GM21576 (cell line): ENCODE measurements around the gene PTPN13.

Experiments
- ATAC-seq: cut with Tn5 transposase; IDR thresholded peaks from one replicate; pipeline ENCODE4 v1.9.1; 2021; ENCODE audit warnings: mild to moderate bottlenecking, moderate library complexity; ENCODE audit not compliant: unreplicated experiment

The PTPN13 gene

DNA sequence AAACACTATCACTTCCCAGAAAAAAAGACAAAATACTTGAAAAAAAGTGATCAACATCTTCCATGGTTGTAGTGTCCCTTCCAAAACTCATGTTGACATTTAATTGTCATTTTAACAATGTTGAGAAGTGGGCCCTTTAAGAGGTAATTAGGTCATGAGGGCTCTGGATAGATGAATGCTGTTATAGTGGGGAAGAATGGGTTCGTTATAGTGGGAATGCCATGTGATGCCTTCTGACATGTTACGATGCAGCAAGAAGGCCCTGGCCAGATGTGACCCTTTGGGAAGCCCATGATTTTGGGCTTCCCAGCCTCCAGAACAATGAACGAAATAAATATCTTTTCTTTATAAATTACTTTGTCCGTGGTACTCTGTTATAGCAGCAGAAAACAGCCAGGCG, 259.1 kb downstream of the PTPN13 start:
- no peak for ATAC-seq

GRCh38 chr4:86855572-86855971, 261.5 kb downstream of the PTPN13 start:
- ATAC-seq, result no peak

DNA sequence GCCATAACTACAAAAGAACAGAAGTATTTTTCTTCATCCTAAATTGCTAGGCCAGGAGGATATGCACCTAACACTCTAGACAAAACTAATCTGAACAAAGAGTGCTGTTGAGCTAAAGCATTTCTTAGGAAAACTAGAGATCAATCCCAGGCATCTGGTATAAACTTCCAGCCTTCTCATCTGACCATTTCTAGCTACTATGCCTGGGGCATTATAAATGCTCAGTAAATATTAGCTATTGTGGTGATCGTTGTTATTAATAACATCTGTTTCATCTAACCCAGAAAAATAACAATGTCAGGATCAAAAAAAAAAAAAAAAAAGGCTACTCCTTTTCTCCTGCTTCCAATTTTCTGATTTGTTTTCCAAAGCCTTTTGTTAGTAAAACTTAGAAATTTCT, 262.8 kb downstream of the PTPN13 start:
- no peak for ATAC-seq

GRCh38 chr4:86857341-86858052, 263.4 kb downstream of the PTPN13 start:
- ATAC-seq, result no peak
